Breast epithelium (tissue), 3 donors: ENCODE data around the gene CUEDC2.

Experiments
- POLR2A ChIP-seq: fragments of 450-650 bp; IDR thresholded peaks from one replicate; pipeline ENCODE4 v1.6.1; 2016; ENCODE audit warnings: antibody characterized with exemption, mild to moderate bottlenecking, moderate library complexity
- POLR2AphosphoS5 ChIP-seq, 3 donors: sonication (generic); formaldehyde crosslinking; IDR thresholded peaks; one replicate each; pipeline ENCODE4 v1.6.1; 2017; ENCODE audit warnings: antibody characterized with exemption in 3 of 3
- TF ChIP-seq, protein P1 (sequence below), 3 donors: fragments of 450-650 bp; IDR thresholded peaks; one replicate each; pipeline ENCODE4 v1.5.1; 2016 to 2017; ENCODE audit warnings: antibody characterized with exemption in 3 of 3, mild to moderate bottlenecking in 3 of 3, moderate library complexity in 3 of 3

DNA sequence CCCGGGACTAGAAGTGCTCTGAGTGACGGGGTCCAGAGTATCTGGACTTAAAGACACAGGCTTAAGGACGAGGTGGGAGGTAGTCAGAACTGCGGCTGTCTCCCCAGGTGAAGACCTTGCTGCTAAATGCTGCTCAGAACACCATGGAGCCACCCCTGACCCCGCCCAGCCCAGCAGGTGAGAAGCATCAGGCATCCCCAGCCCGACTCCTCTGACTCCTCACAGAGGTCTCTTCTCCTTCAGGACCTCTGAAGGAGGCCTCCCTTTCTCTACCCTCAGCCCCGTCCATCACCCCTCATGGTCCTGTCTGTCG is 31.1 kb downstream of the CUEDC2 start:
- TF ChIP-seq POLR2AphosphoS5 (IDR thresholded peaks at IDR 0.05): no peak
- TF ChIP-seq, protein P1, sequence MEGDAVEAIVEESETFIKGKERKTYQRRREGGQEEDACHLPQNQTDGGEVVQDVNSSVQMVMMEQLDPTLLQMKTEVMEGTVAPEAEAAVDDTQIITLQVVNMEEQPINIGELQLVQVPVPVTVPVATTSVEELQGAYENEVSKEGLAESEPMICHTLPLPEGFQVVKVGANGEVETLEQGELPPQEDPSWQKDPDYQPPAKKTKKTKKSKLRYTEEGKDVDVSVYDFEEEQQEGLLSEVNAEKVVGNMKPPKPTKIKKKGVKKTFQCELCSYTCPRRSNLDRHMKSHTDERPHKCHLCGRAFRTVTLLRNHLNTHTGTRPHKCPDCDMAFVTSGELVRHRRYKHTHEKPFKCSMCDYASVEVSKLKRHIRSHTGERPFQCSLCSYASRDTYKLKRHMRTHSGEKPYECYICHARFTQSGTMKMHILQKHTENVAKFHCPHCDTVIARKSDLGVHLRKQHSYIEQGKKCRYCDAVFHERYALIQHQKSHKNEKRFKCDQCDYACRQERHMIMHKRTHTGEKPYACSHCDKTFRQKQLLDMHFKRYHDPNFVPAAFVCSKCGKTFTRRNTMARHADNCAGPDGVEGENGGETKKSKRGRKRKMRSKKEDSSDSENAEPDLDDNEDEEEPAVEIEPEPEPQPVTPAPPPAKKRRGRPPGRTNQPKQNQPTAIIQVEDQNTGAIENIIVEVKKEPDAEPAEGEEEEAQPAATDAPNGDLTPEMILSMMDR (IDR thresholded peaks at IDR 0.05): no peak
- no peak for TF ChIP-seq POLR2A
